Measurements from ENCODE around the gene FAM53B. TPM values are rescaled to one million over a fixed set of nuclear protein-coding genes. Genes with fewer than 3 reads are reported as not detected.
"Not testable (repeated sequence)": the region's sequence is repeated elsewhere in the genome, so short reads cannot be mapped to it uniquely, and the experiment has no call there.

The FAM53B gene
- total RNA-seq, result 18.5 TPM
- long read RNA-seq, partial matches to known transcripts, result 3 of 11 reads
- long read RNA-seq, other reads (novel, unspliced or antisense), result 8 of 11 reads

- intact Hi-C loops (cut with DNase I), result loop anchor here (1.0 to 5.0 kb wide), 2 partner anchors 42 to 204 kb away; no protein-coding TSS in a partner anchor
- DNase-seq (ENCODE audit: low spot score), result peak; percentile 90
Observed at GRCh38 chr10:124744102-124745050, at the start of gene FAM53B. Gene FAM53B, minus strand, starts transcription at chr10:124744378. Its CDS starts 37,665 bp downstream, at chr10:124706713.

- intact Hi-C loops (cut with DNase I), result loop anchor here (1.0 to 10.0 kb wide), 3 partner anchors 8 to 192 kb away; partner anchors contain the start of gene ABRAXAS2
- no peak for DNase-seq (ENCODE audit: low spot score)
Observed at GRCh38 chr10:124792998-124793352, 48.8 kb upstream of the FAM53B start.

GRCh38 chr10:124791547-124792348, 47.6 kb upstream of the FAM53B start, which contains the start of gene EEF1AKMT2:
Gene EEF1AKMT2, minus strand, starts transcription at chr10:124791887. Its CDS starts 54 bp downstream, at chr10:124791833.
- DNase-seq (ENCODE audit: low spot score), result peak; percentile 92
- intact Hi-C loops (cut with DNase I), result loop anchor here (1.0 to 10.0 kb wide), 3 partner anchors 10 to 193 kb away; partner anchors contain the start of gene ABRAXAS2

- DNase-seq (ENCODE audit: low spot score); intact Hi-C loops (cut with DNase I): not testable (repeated sequence)
Observed at GRCh38 chr10:124782900-124783299, 38.7 kb upstream of the FAM53B start.

GRCh38 chr10:124768791-124769190, 24.6 kb upstream of the FAM53B start:
- no peak for DNase-seq (ENCODE audit: low spot score)

GRCh38 chr10:124765256-124765655, 21.1 kb upstream of the FAM53B start:
- intact Hi-C loops (cut with DNase I), result no loop called here
- DNase-seq (ENCODE audit: low spot score), result no peak

More at GRCh38 chr10:124768791-124769190, 24.6 kb upstream of the FAM53B start:
- intact Hi-C loops (cut with DNase I), result no loop called here

- DNase-seq (ENCODE audit: low spot score), result no peak
- intact Hi-C loops (cut with DNase I), result no loop called here
Observed at GRCh38 chr10:124763267-124763666, 19.1 kb upstream of the FAM53B start.

GRCh38 chr10:124762281-124762680, 18.1 kb upstream of the FAM53B start:
- intact Hi-C loops (cut with DNase I), result no loop called here
- no peak for DNase-seq (ENCODE audit: low spot score)

GRCh38 chr10:124756156-124756903, 12.2 kb upstream of the FAM53B start:
- intact Hi-C loops (cut with DNase I), result no loop called here
- no peak for DNase-seq (ENCODE audit: low spot score)

- intact Hi-C loops (cut with DNase I), result no loop called here
- no peak for DNase-seq (ENCODE audit: low spot score)
Observed at GRCh38 chr10:124755581-124755980, 11.4 kb upstream of the FAM53B start.

GRCh38 chr10:124754227-124754626, 10.0 kb upstream of the FAM53B start:
- DNase-seq (ENCODE audit: low spot score), result no peak
- intact Hi-C loops (cut with DNase I), result no loop called here

GRCh38 chr10:124748953-124749645, 4.9 kb upstream of the FAM53B start:
- intact Hi-C loops (cut with DNase I), result no loop called here
- no peak for DNase-seq (ENCODE audit: low spot score)

GRCh38 chr10:124748166-124748565, 4.0 kb upstream of the FAM53B start:
- intact Hi-C loops (cut with DNase I), result no loop called here
- no peak for DNase-seq (ENCODE audit: low spot score)

- no peak for DNase-seq (ENCODE audit: low spot score)
- intact Hi-C loops (cut with DNase I), result no loop called here
Observed at GRCh38 chr10:124747745-124748144, 3.6 kb upstream of the FAM53B start.

- DNase-seq (ENCODE audit: low spot score), result no peak
- intact Hi-C loops (cut with DNase I), result no loop called here
Observed at GRCh38 chr10:124746992-124747391, 2.8 kb upstream of the FAM53B start.

GRCh38 chr10:124746447-124746846, 2.3 kb upstream of the FAM53B start:
- DNase-seq (ENCODE audit: low spot score); intact Hi-C loops (cut with DNase I): not testable (repeated sequence)

- DNase-seq (ENCODE audit: low spot score), result no peak
- intact Hi-C loops (cut with DNase I), result loop anchor here (1.0 kb wide), 1 partner anchor 205 kb away; no protein-coding TSS in a partner anchor
Observed at GRCh38 chr10:124745673-124746072, 1.5 kb upstream of the FAM53B start.

- no peak for DNase-seq (ENCODE audit: low spot score)
- intact Hi-C loops (cut with DNase I), result loop anchor here (1.0 kb wide), 1 partner anchor 205 kb away; no protein-coding TSS in a partner anchor
Observed at GRCh38 chr10:124745252-124745651, 1.1 kb upstream of the FAM53B start.

All from cardiac septum (tissue), 1 donor.